Measurements from ENCODE around the gene RAB6A. TPM values are rescaled to one million over a fixed set of nuclear protein-coding genes. Genes with fewer than 3 reads are reported as not detected.

The RAB6A gene
- total RNA-seq, 1 experiment from 2014 or later = 172 TPM

- intact Hi-C loops (cut with micrococcal nuclease) = no loop called here
- Mint-ChIP-seq H3K27ac (ENCODE audit: low read depth, unreplicated experiment) (no peak overlapping the region), H3K9me3 (ENCODE audit: unreplicated experiment) (no peaks in the 10 kb centered on the region), H3K27me3 (ENCODE audit: insufficient read depth, unreplicated experiment) (no peaks in the 10 kb centered on the region), H3K36me3 (ENCODE audit: insufficient read depth, unreplicated experiment) (peaks cover 18% of the 10 kb centered on the region), H3K4me1 (ENCODE audit: insufficient read depth, unreplicated experiment) (peaks cover 28% of the 10 kb centered on the region), H3K4me3 (ENCODE audit: unreplicated experiment) (no peak overlapping the region)
- ChIA-PET POLR2A (interaction anchor here (1.3 to 1.9 kb wide), 2 partner anchors 11 to 29 kb away, joined by 3 to 6 read pairs; partner anchors contain the start of gene RAB6A), CTCF (no interaction called here)
- no TSS peak for BruUV-seq (replicated peaks)
- TF ChIP-seq, protein P1, sequence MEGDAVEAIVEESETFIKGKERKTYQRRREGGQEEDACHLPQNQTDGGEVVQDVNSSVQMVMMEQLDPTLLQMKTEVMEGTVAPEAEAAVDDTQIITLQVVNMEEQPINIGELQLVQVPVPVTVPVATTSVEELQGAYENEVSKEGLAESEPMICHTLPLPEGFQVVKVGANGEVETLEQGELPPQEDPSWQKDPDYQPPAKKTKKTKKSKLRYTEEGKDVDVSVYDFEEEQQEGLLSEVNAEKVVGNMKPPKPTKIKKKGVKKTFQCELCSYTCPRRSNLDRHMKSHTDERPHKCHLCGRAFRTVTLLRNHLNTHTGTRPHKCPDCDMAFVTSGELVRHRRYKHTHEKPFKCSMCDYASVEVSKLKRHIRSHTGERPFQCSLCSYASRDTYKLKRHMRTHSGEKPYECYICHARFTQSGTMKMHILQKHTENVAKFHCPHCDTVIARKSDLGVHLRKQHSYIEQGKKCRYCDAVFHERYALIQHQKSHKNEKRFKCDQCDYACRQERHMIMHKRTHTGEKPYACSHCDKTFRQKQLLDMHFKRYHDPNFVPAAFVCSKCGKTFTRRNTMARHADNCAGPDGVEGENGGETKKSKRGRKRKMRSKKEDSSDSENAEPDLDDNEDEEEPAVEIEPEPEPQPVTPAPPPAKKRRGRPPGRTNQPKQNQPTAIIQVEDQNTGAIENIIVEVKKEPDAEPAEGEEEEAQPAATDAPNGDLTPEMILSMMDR (IDR thresholded peaks at IDR 0.05; ENCODE audit: unreplicated experiment) = no peak
- DNase-seq (ENCODE audit: unreplicated experiment) = no peak
Observed at GRCh38 chr11:73750228-73750627, 10.6 kb downstream of the RAB6A start.

- H3K9me3 Mint-ChIP-seq (ENCODE audit: unreplicated experiment) = no peaks in the 10 kb centered on the region
- H3K4me3 Mint-ChIP-seq (ENCODE audit: unreplicated experiment) = no peak overlapping the region
- intact Hi-C loops (cut with micrococcal nuclease) = no loop called here
- H3K4me1 Mint-ChIP-seq (ENCODE audit: insufficient read depth, unreplicated experiment) = peaks cover 27% of the 10 kb centered on the region
- H3K27me3 Mint-ChIP-seq (ENCODE audit: insufficient read depth, unreplicated experiment) = no peaks in the 10 kb centered on the region
- ChIA-PET CTCF (no interaction called here), POLR2A (interaction anchor here (1.3 to 1.9 kb wide), 2 partner anchors 12 to 30 kb away, joined by 3 to 6 read pairs; partner anchors contain the start of gene RAB6A)
- H3K36me3 Mint-ChIP-seq (ENCODE audit: insufficient read depth, unreplicated experiment) = peaks cover 17% of the 10 kb centered on the region
- H3K27ac Mint-ChIP-seq (ENCODE audit: low read depth, unreplicated experiment) = peak overlapping the region; percentile 27
- no TSS peak for BruUV-seq (replicated peaks)
- no peak for DNase-seq (ENCODE audit: unreplicated experiment)
- TF ChIP-seq, protein P1 (IDR thresholded peaks at IDR 0.05; ENCODE audit: unreplicated experiment) = no peak
Observed at GRCh38 chr11:73749118-73749517, 11.8 kb downstream of the RAB6A start.

GRCh38 chr11:73748300-73748699, 12.6 kb downstream of the RAB6A start:
- no peak for DNase-seq (ENCODE audit: unreplicated experiment)
- Mint-ChIP-seq H3K4me1 (ENCODE audit: insufficient read depth, unreplicated experiment) (peaks cover 21% of the 10 kb centered on the region), H3K36me3 (ENCODE audit: insufficient read depth, unreplicated experiment) (peaks cover 20% of the 10 kb centered on the region), H3K9me3 (ENCODE audit: unreplicated experiment) (no peaks in the 10 kb centered on the region), H3K4me3 (ENCODE audit: unreplicated experiment) (no peak overlapping the region), H3K27ac (ENCODE audit: low read depth, unreplicated experiment) (no peak overlapping the region), H3K27me3 (ENCODE audit: insufficient read depth, unreplicated experiment) (no peaks in the 10 kb centered on the region)
- intact Hi-C loops (cut with micrococcal nuclease) = no loop called here
- CTCF ChIA-PET = interaction anchor here (0.6 to 1.3 kb wide), 3 partner anchors 11 to 215 kb away, joined by 3 to 5 read pairs (median 3); no protein-coding TSS in a partner anchor
- TF ChIP-seq, protein P1 (IDR thresholded peaks at IDR 0.05; ENCODE audit: unreplicated experiment) = no peak
- no TSS peak for BruUV-seq (replicated peaks)
- POLR2A ChIA-PET = interaction anchor here (0.8 to 1.9 kb wide), 4 partner anchors 13 to 52 kb away, joined by 3 to 6 read pairs (median 3); partner anchors contain the start of gene RAB6A

- H3K27me3 Mint-ChIP-seq (ENCODE audit: insufficient read depth, unreplicated experiment) = no peaks in the 10 kb centered on the region
- H3K27ac Mint-ChIP-seq (ENCODE audit: low read depth, unreplicated experiment) = no peak overlapping the region
- intact Hi-C loops (cut with micrococcal nuclease) = no loop called here
- ChIA-PET POLR2A (interaction anchor here (0.8 to 0.9 kb wide), 3 partner anchors 20 to 52 kb away, joined by 3 read pairs; no protein-coding TSS in a partner anchor), CTCF (interaction anchor here (0.6 to 1.3 kb wide), 3 partner anchors 11 to 216 kb away, joined by 3 to 5 read pairs (median 3); no protein-coding TSS in a partner anchor)
- no peak for DNase-seq (ENCODE audit: unreplicated experiment)
- no peaks in the 10 kb centered on the region for H3K9me3 Mint-ChIP-seq (ENCODE audit: unreplicated experiment)
- peaks cover 23% of the 10 kb centered on the region for H3K36me3 Mint-ChIP-seq (ENCODE audit: insufficient read depth, unreplicated experiment)
- TF ChIP-seq, protein P1 (IDR thresholded peaks at IDR 0.05; ENCODE audit: unreplicated experiment) = no peak
- BruUV-seq (replicated peaks) = no TSS peak
- peaks cover 19% of the 10 kb centered on the region for H3K4me1 Mint-ChIP-seq (ENCODE audit: insufficient read depth, unreplicated experiment)
- H3K4me3 Mint-ChIP-seq (ENCODE audit: unreplicated experiment) = no peak overlapping the region
Observed at GRCh38 chr11:73747762-73748161, 13.1 kb downstream of the RAB6A start.

Data from MCF 10A (cell line).